ENCODE results near the gene GLRX3.
"Not testable (repeated sequence)": the region's sequence is repeated elsewhere in the genome, so short reads cannot be mapped to it uniquely, and the experiment has no call there.

Gene GLRX3

GRCh38 chr10:130189608-130190054 is 53.4 kb downstream of the GLRX3 start:
- no peak for DNase-seq (ENCODE audit: low spot score)

DNA sequence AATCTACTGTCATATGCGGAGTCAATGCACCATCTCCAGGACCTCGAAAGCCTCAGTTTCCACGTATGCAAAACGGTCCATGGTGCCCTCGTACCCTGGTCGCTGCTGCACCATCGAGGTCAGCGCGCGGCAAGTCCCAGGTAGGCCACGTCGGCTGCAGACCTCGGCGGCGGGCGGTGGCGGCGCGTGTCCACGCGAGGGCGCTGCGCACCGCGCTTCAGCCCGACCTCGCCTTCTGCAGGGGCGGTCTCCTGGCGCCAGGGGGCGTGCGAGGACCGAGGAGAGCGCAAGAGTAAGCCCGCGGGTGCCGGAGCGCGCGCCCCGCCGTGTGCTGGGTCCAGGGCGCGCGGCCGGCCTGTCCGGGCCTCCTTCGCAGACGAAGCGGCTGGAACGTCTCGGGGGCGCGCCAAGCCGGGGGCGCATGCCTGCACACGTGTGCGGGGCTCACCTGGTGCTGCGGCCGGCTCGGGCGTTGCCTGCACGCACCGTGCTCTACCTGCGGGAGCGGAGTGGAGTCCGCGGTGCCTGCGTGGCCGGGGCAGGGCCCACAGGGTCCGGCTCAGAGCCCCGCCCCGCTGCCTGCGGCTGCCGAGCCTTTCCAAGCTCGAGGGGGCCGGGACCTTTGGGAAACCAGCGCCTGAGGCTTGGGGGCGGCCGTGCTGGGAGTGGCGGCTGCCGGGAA is 54.0 kb downstream of the GLRX3 start:
- peak; percentile 85 for DNase-seq (ENCODE audit: low spot score)

GRCh38 chr10:130190737-130191115 is 54.5 kb downstream of the GLRX3 start:
- DNase-seq (ENCODE audit: low spot score): no peak

- no peak for DNase-seq (ENCODE audit: low spot score)
Observed at GRCh38 chr10:130191380-130191779, 55.2 kb downstream of the GLRX3 start.

GRCh38 chr10:130192276-130192848 is 56.2 kb downstream of the GLRX3 start:
- no peak for DNase-seq (ENCODE audit: low spot score)

DNA sequence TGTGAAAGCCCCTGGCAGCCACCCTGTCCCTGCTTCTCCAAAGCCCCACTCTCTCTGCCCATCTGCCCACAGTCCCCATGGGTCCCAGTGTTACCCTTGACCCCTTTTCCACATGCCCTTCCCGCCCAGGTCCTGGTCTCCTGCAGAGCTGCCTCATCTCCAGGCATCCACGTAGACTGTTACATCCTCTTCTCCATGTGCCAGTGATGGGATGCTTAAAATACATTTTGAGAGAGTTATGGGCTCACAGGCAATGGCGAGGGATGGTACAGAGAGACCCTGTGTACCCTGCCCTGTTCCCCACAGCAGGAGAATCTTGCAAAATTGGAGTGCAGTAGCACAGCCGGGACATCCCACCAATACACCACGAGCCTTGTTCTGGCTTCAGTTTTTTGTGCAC is 56.8 kb downstream of the GLRX3 start:
- DNase-seq (ENCODE audit: low spot score): no peak

- no peak for DNase-seq (ENCODE audit: low spot score)
Observed at GRCh38 chr10:130193493-130194193, 57.5 kb downstream of the GLRX3 start.

DNA sequence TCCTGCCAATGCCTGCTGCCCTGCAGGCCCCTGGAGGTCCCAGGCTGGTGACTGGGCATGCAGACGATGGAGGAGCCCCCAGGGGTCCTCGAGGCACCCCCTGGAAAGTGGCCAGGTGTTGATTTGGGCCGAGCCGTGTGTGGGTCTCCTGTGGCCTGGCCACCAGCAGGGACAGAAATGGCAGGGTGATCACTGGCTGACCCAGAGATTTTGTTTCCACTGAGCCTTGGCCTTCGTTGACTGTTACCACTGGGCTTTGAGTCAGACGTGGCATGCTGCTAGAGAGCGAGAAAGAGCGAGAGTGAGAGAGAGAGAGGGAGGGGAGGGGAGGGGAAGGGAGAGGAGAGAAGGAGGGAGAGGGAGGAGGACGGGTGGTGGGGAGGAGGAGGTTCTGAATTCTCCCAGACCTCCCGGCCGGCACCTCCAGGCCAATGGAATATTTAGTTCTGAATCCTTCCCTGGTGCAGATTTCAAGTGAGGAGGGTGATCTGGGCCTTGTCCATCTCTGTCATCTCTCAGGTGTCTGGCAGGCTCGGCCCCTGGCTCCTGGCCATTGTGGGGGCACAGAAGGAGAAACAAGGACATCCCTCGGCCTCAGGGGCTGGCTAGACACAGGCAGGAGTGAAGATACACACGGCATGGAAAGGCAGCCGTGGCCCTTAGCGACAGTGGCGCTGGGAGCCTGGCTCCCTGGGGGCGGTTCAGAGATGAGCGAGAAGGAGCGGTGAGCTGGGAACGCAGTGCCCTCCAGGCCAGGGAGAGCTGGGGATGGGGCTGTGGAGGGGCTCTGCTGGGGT is 58.2 kb downstream of the GLRX3 start:
- DNase-seq (ENCODE audit: low spot score): no peak

DNA sequence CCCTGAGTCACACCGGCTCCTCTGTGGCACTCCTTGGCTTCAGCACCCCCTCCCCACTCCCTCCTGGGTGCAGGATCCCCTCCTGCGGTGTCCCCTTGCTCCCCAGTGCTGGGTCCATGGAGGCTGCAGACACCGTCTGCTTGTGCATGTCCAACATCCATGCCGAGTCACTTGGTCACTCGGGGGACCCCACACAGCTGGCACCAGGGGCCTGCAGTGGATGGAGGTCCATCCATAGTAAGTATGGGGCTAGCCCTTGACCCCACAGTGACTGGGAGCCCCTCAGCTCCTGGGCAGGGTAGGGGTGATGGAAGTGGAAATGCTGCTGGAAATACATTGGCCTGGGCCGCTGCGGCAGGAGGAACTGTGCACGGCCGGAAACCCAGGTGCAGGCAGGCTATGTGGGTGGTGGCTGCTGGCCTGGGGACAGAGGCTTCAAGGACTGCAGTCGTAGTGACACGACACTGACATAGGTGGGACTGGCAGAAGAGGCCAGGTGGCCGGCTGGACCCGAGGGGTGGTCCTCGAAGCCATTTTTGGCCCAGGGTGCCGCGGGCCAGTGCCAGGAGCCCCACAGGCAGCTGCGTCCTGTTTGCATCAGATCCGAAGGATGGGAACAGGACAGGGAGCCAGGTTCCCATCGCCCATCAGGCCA is 58.9 kb downstream of the GLRX3 start:
- no peak for DNase-seq (ENCODE audit: low spot score)

DNA sequence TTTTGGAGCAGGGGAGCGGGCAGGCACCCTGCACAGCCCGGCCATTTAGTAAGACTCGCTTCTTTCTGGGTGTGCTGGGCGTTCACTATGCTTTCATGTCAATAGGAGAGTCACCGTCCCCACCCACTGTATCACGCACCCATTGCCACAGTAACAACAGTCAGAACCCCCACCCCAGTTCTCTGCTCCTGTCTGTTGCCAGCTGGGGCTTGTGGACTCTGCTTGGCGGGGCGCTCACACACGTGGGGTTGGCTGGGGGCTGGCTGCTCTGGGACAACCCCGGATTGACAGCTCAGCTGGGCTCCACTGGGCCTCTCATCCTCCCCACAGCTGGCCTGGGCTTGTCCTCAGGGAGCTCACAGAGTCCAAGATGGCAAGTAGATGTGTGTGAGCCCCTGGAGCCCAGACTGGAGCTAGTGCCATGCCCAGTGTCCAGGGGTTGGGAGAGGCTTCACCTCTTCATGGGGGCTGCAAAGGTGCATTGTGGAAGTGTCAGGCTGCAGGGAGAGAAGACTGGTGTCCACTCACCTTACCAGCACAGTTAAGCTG is 59.6 kb downstream of the GLRX3 start:
- no peak for DNase-seq (ENCODE audit: low spot score)

DNA sequence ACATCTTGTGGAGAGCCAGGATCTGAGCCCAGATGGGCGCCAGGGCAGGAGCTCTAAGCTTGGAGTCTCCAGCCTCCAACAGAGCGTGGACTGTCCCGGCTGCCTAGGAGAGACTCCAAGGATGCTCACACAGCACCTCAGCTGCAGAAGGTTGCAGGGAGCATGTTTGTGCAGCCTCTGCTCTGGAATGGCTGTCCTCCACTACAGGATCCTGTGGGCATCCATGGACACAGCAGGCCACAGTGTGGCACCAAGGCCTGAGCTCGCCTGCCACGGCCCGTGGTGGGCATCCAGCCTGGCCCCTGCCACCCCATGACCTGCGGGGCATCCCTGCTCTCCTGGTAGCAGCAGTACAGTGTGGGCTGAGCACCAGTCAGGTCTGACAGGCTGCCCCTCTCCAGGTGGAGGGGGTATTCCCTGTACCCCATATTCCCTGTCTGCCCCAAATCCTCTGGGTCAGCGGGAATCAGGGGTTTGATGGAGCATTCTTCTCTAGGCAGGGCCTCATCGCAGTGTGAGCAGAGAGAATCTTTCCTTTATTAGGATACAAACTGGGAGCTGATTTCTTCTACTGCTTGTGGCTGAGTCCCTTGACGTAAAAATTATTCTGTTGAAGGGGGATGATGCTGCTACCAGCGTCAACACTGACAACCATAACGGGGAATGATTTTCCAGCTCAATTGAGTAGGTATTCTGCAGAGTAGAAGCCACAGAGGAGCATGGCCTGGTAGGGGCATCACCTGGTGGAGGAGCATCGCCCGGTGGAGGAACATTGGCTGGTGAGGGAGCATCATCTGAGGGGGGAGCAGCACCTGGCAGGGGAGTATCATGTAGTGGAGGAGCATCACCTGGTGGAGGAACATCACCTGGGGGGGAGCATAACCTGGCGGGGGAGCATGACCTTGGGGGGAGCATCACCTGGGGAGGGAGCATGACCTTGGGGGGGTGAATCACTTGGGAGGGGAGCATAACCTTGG is 60.6 kb downstream of the GLRX3 start:
- no peak for DNase-seq (ENCODE audit: low spot score)

DNA sequence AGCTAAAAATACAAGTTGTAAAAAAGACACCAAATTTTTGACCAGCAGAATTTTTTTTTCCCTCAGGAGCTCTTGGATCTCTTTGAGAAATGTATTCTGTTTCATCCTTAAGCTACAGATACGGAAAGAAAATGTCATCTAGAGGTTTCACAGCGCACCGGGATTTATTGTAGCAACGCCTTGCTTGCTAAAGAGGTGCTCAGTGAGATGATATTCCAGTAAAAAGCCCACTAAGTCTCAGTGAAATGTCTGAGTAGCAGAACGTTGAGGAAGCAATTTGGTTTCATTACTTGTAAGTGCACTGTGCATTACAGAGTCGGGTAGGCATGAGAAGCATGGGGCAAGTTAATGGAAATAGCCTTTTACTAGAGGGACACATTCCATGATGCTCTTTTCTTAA is 62.5 kb downstream of the GLRX3 start:
- no peak for DNase-seq (ENCODE audit: low spot score)

DNA sequence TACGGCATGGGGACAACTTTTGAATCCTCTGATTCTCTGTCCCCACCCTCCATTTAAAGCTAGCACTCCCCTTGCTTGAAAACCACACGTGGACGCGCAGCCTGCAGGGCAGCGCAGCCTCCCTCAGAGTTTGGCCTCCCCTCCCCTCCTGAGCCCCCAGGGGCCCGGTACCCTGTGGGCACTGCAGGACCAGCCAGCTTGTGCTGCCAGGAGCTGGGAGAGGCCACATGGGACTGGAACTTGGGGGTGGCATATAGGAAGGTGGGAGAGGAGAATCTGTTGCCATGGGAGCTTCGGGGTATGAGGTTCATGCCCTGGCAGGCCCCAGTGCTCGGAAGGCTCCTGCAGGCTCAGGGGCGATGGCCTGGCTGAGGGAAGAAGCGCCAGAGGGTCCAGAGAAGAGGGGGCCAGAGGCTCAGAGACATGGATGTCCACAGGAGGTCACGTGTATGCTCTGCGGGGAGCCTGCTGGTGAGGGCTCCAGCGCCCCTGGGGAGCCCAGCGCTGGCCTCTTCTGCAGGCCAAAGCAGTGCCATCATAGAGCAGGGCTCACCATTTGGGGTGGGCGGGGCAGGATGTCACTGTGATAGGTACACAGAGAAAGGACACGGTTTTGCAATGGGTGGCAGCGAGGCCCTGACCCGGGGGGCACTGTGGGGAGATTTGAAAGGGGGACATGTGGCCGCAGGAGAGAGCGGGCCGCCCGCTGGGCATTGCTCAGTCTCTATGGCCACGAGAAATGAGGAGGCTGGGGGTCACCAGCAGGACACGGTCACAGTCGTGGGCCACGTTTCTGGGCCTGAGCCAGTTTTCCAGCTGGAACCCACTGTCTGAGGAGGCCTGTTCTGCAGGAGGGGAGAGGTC is 64.2 kb downstream of the GLRX3 start:
- no peak for DNase-seq (ENCODE audit: low spot score)

GRCh38 chr10:130201043-130201380 is 64.8 kb downstream of the GLRX3 start:
- DNase-seq (ENCODE audit: low spot score): no peak

DNA sequence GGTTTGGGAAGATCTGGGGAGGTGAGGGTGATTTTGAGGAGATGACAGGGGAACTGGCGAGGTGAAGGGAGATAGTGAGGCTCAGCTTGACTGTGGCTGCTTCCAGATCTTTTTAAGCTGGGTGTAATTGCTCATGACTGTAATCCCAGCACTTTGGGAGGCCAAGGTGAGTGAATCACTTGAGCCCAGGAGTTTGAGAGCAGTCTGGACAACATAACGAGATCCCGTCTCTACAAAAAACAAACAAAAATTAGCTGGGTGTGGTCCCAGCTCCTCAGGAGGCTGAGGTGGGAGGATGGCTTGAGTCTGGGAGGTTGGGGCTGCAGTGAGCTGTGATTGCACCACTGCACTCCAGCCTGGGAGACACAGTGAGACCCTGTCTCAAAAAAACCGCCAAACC is 66.0 kb downstream of the GLRX3 start:
- not testable (repeated sequence) for DNase-seq (ENCODE audit: low spot score)

DNA sequence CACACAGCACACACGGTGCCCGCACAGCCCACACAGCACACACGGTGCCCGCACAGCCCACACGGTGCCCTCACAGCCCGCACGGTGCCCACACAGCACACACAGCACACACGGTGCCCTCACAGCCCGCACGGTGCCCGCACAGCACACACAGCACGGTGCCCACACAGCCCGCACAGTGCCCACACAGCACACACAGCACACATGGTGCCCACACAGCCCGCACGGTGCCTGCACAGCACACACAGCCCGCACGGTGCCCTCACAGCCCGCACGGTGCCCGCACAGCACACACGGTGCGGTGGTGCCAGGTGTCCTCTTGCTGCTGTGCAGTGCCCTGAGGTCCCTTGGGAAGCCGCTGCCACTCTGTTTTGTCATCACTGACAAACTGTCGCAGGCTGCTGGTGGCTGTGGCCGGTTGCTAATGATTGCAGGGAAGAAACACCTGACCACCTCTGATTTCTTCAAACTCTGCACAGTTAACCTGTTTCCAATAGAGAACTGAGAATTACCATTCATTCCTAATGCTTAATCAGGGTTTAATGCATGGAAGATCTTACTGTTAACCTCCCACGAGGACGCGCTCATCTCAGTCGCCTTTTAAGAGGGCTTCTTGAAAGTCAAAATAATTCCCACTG is 66.9 kb downstream of the GLRX3 start:
- no peak for DNase-seq (ENCODE audit: low spot score)

DNA sequence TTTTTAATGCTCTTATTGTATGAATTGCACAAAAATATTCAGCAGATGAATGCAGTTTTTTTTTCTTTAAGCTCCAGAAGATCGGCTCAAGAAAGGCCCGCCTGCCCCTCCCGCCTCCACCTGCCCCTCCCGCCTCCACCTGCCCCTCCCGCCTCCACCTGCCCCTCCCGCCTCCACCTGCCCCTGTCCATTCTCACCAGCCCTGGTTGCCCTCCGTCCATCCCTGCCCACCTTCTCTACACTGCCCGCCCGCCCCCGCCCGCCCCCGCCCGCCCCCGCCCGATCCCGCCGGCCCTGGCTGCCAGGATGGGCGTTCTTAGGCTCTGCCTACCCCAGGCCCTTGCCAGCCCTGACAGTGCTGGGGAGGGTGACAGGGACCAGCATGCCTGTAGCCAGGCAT is 67.4 kb downstream of the GLRX3 start:
- DNase-seq (ENCODE audit: low spot score): no peak

- DNase-seq (ENCODE audit: low spot score): no peak
Observed at GRCh38 chr10:130206216-130206737, 70.1 kb downstream of the GLRX3 start.

- no peak for DNase-seq (ENCODE audit: low spot score)
Observed at GRCh38 chr10:130207205-130207604, 71.0 kb downstream of the GLRX3 start.

All from CD4-positive, alpha-beta T cell treated with Interleukin-6 at 100 ng/mL for 8 hours (primary cell).